22Rv1 (cell line): ENCODE results near the gene CRYBA1.
"Not testable (repeated sequence)": the region's sequence is repeated elsewhere in the genome, so short reads cannot be mapped to it uniquely, and the experiment has no call there.

Experiments
- ZFX ChIP-seq: fragments of 450-650 bp; IDR thresholded peaks from 2 replicates; pipeline ENCODE4 v1.6.1; 2017; ENCODE audit warnings: antibody characterized with exemption, borderline replicate concordance
- TF ChIP-seq, protein P1 (sequence below): fragments of 450-650 bp; IDR thresholded peaks from 2 replicates; pipeline ENCODE4 v1.5.1; 2017; ENCODE audit warnings: mild to moderate bottlenecking

DNA sequence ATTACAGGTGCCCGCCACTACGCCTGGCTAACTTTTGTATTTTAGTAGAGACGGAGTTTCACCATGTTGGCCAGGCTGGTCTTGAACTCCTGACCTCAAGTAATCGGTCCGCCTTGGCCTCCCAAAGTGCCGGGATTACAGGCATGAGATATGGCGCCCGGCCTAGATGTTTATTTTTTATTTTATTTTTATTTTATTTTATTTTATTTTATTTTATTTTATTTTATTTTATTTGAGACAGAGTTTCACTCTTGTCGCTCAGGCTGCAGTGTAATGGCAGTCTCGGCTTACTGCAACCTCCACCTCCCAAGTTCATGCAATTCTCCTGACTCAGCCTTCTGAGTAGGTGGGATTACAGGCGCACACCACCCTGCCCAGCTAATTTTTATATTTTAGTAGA lies 25.3 kb upstream of the CRYBA1 start:
- TF ChIP-seq, protein P1, sequence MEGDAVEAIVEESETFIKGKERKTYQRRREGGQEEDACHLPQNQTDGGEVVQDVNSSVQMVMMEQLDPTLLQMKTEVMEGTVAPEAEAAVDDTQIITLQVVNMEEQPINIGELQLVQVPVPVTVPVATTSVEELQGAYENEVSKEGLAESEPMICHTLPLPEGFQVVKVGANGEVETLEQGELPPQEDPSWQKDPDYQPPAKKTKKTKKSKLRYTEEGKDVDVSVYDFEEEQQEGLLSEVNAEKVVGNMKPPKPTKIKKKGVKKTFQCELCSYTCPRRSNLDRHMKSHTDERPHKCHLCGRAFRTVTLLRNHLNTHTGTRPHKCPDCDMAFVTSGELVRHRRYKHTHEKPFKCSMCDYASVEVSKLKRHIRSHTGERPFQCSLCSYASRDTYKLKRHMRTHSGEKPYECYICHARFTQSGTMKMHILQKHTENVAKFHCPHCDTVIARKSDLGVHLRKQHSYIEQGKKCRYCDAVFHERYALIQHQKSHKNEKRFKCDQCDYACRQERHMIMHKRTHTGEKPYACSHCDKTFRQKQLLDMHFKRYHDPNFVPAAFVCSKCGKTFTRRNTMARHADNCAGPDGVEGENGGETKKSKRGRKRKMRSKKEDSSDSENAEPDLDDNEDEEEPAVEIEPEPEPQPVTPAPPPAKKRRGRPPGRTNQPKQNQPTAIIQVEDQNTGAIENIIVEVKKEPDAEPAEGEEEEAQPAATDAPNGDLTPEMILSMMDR: not testable (repeated sequence)
- TF ChIP-seq ZFX: not testable (repeated sequence)
